ENCODE data around the gene AGRN. TPM values are rescaled to one million over a fixed set of nuclear protein-coding genes. Genes with fewer than 3 reads are reported as not detected.

Gene AGRN
- total and polyA plus RNA-seq, 9 donors, result 2.7 to 138 (median 14.3) TPM

- intact Hi-C loops (cut with DNase I), result no loop called here
- DNase-seq, result peak; percentile 81 to 89 (median 86)
- peak; percentile 35 to 48 (median 36) for TF ChIP-seq CTCF (IDR thresholded peaks at IDR 0.05)
- no peak for TF ChIP-seq EP300 (IDR thresholded peaks at IDR 0.05)
- no peak for TF ChIP-seq POLR2A (IDR thresholded peaks at IDR 0.05)
- Histone ChIP-seq H3K4me1 (ENCODE audit: insufficient read depth) (no peaks in the 10 kb centered on the region), H3K9me3 (no peaks in the 10 kb centered on the region), H3K36me3 (no peaks in the 10 kb centered on the region), H3K27ac (peak overlapping the region; percentile 69 to 84), H3K4me3 (peak overlapping the region; percentile 64), H3K27me3 (no peaks in the 10 kb centered on the region)
- WGBS, 3 donors, result 1 to 5% (median 2%) methylated on average over 19 to 87 of the region's 91 CpGs
Observed at GRCh38 chr1:1019122-1019999, 559 bp upstream of the AGRN start.

GRCh38 chr1:1020415-1021009 is 592 bp downstream of the AGRN start:
- 0 to 4% (median 1%) methylated on average over 12 to 55 of the region's 59 CpGs for WGBS, 3 donors
- peak in 1 of 5 donors; percentile 67 for DNase-seq
- H3K9me3 ChIP-seq, result no peaks in the 10 kb centered on the region
- intact Hi-C loops (cut with DNase I), result loop anchor here in 1 of 4 donors (10.0 kb wide), 1 partner anchor 214 kb away; the partner anchor contains the start of genes B3GALT6 and SDF4
- H3K4me3 ChIP-seq, result peak overlapping the region; percentile 64
- no peak overlapping the region for H3K27ac ChIP-seq
- no peaks in the 10 kb centered on the region for H3K4me1 ChIP-seq (ENCODE audit: insufficient read depth)
- H3K27me3 ChIP-seq, result no peaks in the 10 kb centered on the region
- H3K36me3 ChIP-seq, result no peaks in the 10 kb centered on the region
- TF ChIP-seq EP300 (IDR thresholded peaks at IDR 0.05), result no peak

- peak in 4 of 5 donors; percentile 55 to 77 (median 72) for DNase-seq
- Histone ChIP-seq H3K9me3 (no peaks in the 10 kb centered on the region), H3K4me1 (ENCODE audit: insufficient read depth) (no peaks in the 10 kb centered on the region), H3K4me3 (peak overlapping the region; percentile 64), H3K36me3 (no peaks in the 10 kb centered on the region), H3K27me3 (no peaks in the 10 kb centered on the region), H3K27ac (no peak overlapping the region)
- 39 to 45% (median 40%) methylated on average over 33 of the region's 33 CpGs for WGBS, 3 donors
- TF ChIP-seq POLR2A (IDR thresholded peaks at IDR 0.05) (no peak), EP300 (IDR thresholded peaks at IDR 0.05) (no peak), CTCF (IDR thresholded peaks at IDR 0.05) (no peak)
- intact Hi-C loops (cut with DNase I), result loop anchor here in 1 of 4 donors (10.0 kb wide), 1 partner anchor 214 kb away; the partner anchor contains the start of genes B3GALT6 and SDF4
Observed at GRCh38 chr1:1021010-1021919, 1.3 kb downstream of the AGRN start.

- Histone ChIP-seq H3K4me1 (ENCODE audit: insufficient read depth) (no peaks in the 10 kb centered on the region), H3K9me3 (no peaks in the 10 kb centered on the region), H3K4me3 (no peak overlapping the region), H3K36me3 (no peaks in the 10 kb centered on the region), H3K27ac (no peak overlapping the region), H3K27me3 (no peaks in the 10 kb centered on the region)
- TF ChIP-seq EP300 (IDR thresholded peaks at IDR 0.05) (no peak), POLR2A (IDR thresholded peaks at IDR 0.05) (no peak), CTCF (IDR thresholded peaks at IDR 0.05) (no peak)
- 91 to 95% (median 95%) methylated on average over 10 of the region's 10 CpGs for whole genome bisulfite sequencing, 3 donors
- no peak for DNase-seq
- intact Hi-C loops (cut with DNase I), result loop anchor here in 1 of 4 donors (10.0 kb wide), 1 partner anchor 213 kb away; the partner anchor contains the start of genes B3GALT6 and SDF4
Observed at GRCh38 chr1:1021920-1022259, 2.0 kb downstream of the AGRN start.

All from ovary (tissue), 9 donors.